Activated CD4-positive, alpha-beta T cell treated with anti-CD3 and anti-CD28 coated beads, Interleukin-2, amount 10 ng/mL, durations not matched to agents 7 days and 5 days (primary cell): ENCODE results near the gene GSTM5. TPM values are rescaled to one million over a fixed set of nuclear protein-coding genes. Genes with fewer than 3 reads are reported as not detected.
"Not testable (repeated sequence)": the region's sequence is repeated elsewhere in the genome, so short reads cannot be mapped to it uniquely, and the experiment has no call there.

Source experiments
- CTCF ChIA-PET: fragments of 350-600 bp; sonication (Branson Sonifier 250); formaldehyde crosslinking; loops from one replicate; lab custom pipeline; 2021; ENCODE audit warnings: antibody characterized with exemption; lab: Charles Lee
- POLR2A ChIA-PET: fragments of 350-600 bp; sonication (Branson Sonifier 250); formaldehyde crosslinking; loops from one replicate; lab custom pipeline; 2021; ENCODE audit warnings: antibody characterized with exemption; lab: Charles Lee
- DNase-seq: peaks from one replicate; pipeline ENCODE4 v3.0.0-alpha.2; 2020
- H3K27ac Mint-ChIP-seq: one replicate; pipeline ENCODE4 v1.8.0; 2021; ENCODE audit warnings: mild to moderate bottlenecking, moderate library complexity, mixed read lengths
- H3K27me3 Mint-ChIP-seq: one replicate; pipeline ENCODE4 v1.8.0; 2021; ENCODE audit warnings: mixed read lengths
- H3K36me3 Mint-ChIP-seq: one replicate; pipeline ENCODE4 v1.8.0; 2021; ENCODE audit warnings: low read depth, mixed read lengths
- H3K4me1 Mint-ChIP-seq: one replicate; pipeline ENCODE4 v1.8.0; 2021; ENCODE audit warnings: mixed read lengths
- H3K4me3 Mint-ChIP-seq: one replicate; pipeline ENCODE4 v1.8.0; 2021; ENCODE audit warnings: mild to moderate bottlenecking, moderate library complexity, mixed read lengths
- H3K9me3 Mint-ChIP-seq: one replicate; pipeline ENCODE4 v1.8.0; 2021; ENCODE audit warnings: mixed read lengths
- total RNA-seq, 2 experiments: library from RNA; stranded (reverse); gene quantifications; one replicate each; pipeline ENCODE4 v1.2.3, GENCODE V29; 2021

The GSTM5 gene
- total RNA-seq, 2 experiments from 2014 or later: 0.17 TPM; not detected in 1

GRCh38 chr1:109708949-109709348, 3.1 kb upstream of the GSTM5 start:
- H3K9me3 Mint-ChIP-seq: peaks cover 15% of the 10 kb centered on the region
- H3K36me3 Mint-ChIP-seq, H3K27ac Mint-ChIP-seq, DNase-seq, POLR2A ChIA-PET, H3K27me3 Mint-ChIP-seq, H3K4me1 Mint-ChIP-seq, H3K4me3 Mint-ChIP-seq: not testable (repeated sequence)
- CTCF ChIA-PET: interaction anchor here (0.6 to 0.9 kb wide), 3 partner anchors 54 to 759 kb away, joined by 3 to 5 read pairs (median 3); no protein-coding TSS in a partner anchor

DNA sequence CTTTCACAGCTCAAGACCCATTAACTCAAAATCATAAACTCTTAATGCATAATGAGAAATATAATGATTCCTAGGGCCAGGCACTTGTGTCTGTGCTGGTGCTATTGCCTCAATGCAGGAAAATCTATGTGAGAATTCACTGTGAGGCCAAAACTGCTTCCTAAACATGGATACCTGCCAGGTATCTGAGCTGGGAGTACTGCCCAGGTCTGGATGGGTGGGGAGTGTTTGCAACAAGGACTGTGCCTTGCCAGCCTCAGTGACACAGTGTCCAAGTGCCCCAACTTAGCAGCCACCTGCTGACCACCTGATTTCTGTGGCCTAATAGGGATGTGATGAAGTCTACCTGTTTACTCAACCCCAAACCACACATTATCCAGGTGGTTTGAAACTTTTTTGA, 2.2 kb upstream of the GSTM5 start:
- POLR2A ChIA-PET, H3K36me3 Mint-ChIP-seq, H3K4me3 Mint-ChIP-seq, H3K4me1 Mint-ChIP-seq, DNase-seq, H3K27me3 Mint-ChIP-seq, H3K27ac Mint-ChIP-seq: not testable (repeated sequence)
- CTCF ChIA-PET: interaction anchor here (0.6 to 0.9 kb wide), 3 partner anchors 53 to 760 kb away, joined by 3 to 5 read pairs (median 3); no protein-coding TSS in a partner anchor
- H3K9me3 Mint-ChIP-seq: peaks cover 15% of the 10 kb centered on the region

GRCh38 chr1:109712321-109712864, 342 bp downstream of the GSTM5 start:
- DNase-seq: no peak
- POLR2A ChIA-PET: no interaction called here

DNA sequence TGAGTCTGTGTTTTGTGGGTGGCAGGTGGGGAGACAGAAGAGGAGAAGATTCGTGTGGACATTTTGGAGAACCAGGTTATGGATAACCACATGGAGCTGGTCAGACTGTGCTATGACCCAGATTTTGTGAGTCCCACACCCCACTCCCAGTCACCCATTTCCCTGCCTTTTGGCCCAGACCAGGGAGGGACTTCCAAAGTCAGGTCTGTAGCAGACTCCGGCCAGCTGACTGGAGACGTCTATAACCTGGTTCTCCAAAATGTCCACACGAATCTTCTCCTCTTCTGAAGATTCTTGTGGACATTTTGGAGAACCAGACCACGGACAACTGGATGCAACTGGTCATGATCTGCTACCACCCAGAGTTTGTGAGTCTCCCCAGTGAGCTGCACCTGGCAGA, 1.6 kb downstream of the GSTM5 start:
- H3K36me3 Mint-ChIP-seq: peaks cover 1% of the 10 kb centered on the region
- ChIA-PET CTCF (no interaction called here), POLR2A (no interaction called here)
- no peak for DNase-seq
- no peak overlapping the region for H3K27ac Mint-ChIP-seq
- H3K4me3 Mint-ChIP-seq: no peak overlapping the region
- peaks cover 9% of the 10 kb centered on the region for H3K9me3 Mint-ChIP-seq
- H3K27me3 Mint-ChIP-seq: peaks cover 4% of the 10 kb centered on the region
- no peaks in the 10 kb centered on the region for H3K4me1 Mint-ChIP-seq

More at GRCh38 chr1:109712321-109712864, 342 bp downstream of the GSTM5 start:
- H3K4me1 Mint-ChIP-seq: no peaks in the 10 kb centered on the region
- H3K4me3 Mint-ChIP-seq: no peak overlapping the region
- no peak overlapping the region for H3K27ac Mint-ChIP-seq
- peaks cover 4% of the 10 kb centered on the region for H3K27me3 Mint-ChIP-seq
- peaks cover 15% of the 10 kb centered on the region for H3K9me3 Mint-ChIP-seq
- H3K36me3 Mint-ChIP-seq: peaks cover 4% of the 10 kb centered on the region
- CTCF ChIA-PET: no interaction called here

GRCh38 chr1:109714661-109715372, 2.8 kb downstream of the GSTM5 start:
- DNase-seq: no peak
- peaks cover 4% of the 10 kb centered on the region for H3K4me1 Mint-ChIP-seq
- peaks cover 1% of the 10 kb centered on the region for H3K36me3 Mint-ChIP-seq
- peaks cover 4% of the 10 kb centered on the region for H3K27me3 Mint-ChIP-seq
- H3K27ac Mint-ChIP-seq: no peak overlapping the region
- H3K4me3 Mint-ChIP-seq: no peak overlapping the region
- ChIA-PET POLR2A (no interaction called here), CTCF (no interaction called here)
- H3K9me3 Mint-ChIP-seq: no peaks in the 10 kb centered on the region

GRCh38 chr1:109716121-109716520, 4.1 kb downstream of the GSTM5 start:
- no peak overlapping the region for H3K4me3 Mint-ChIP-seq
- H3K9me3 Mint-ChIP-seq: no peaks in the 10 kb centered on the region
- POLR2A ChIA-PET: no interaction called here
- no peak overlapping the region for H3K27ac Mint-ChIP-seq
- DNase-seq: no peak
- no peaks in the 10 kb centered on the region for H3K36me3 Mint-ChIP-seq
- CTCF ChIA-PET: interaction anchor here (0.6 to 1.2 kb wide), 4 partner anchors 12 to 735 kb away, joined by 3 to 4 read pairs (median 3); no protein-coding TSS in a partner anchor
- peaks cover 4% of the 10 kb centered on the region for H3K4me1 Mint-ChIP-seq
- peaks cover 4% of the 10 kb centered on the region for H3K27me3 Mint-ChIP-seq

GRCh38 chr1:109716570-109717090, 4.6 kb downstream of the GSTM5 start:
- H3K27me3 Mint-ChIP-seq: peaks cover 4% of the 10 kb centered on the region
- ChIA-PET CTCF (interaction anchor here (0.6 to 1.2 kb wide), 4 partner anchors 12 to 736 kb away, joined by 3 to 4 read pairs (median 3); no protein-coding TSS in a partner anchor), POLR2A (no interaction called here)
- no peaks in the 10 kb centered on the region for H3K36me3 Mint-ChIP-seq
- DNase-seq: no peak
- H3K27ac Mint-ChIP-seq: no peak overlapping the region
- H3K4me3 Mint-ChIP-seq: no peak overlapping the region
- peaks cover 4% of the 10 kb centered on the region for H3K4me1 Mint-ChIP-seq
- no peaks in the 10 kb centered on the region for H3K9me3 Mint-ChIP-seq

DNA sequence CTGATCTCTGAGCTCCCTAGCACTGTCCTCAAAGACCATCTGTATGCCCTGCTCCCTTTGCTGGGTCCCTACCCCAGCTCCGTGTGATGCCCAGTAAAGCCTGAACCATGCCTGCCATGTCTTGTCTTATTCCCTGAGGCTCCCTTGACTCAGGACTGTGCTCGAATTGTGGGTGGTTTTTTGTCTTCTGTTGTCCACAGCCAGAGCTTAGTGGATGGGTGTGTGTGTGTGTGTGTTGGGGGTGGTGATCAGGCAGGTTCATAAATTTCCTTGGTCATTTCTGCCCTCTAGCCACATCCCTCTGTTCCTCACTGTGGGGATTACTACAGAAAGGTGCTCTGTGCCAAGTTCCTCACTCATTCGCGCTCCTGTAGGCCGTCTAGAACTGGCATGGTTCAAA, 5.7 kb downstream of the GSTM5 start:
- H3K27ac Mint-ChIP-seq: no peak overlapping the region
- ChIA-PET CTCF (interaction anchor here (0.6 to 1.6 kb wide), 2 partner anchors 11 to 1273 kb away, joined by 5 to 7 read pairs; no protein-coding TSS in a partner anchor), POLR2A (no interaction called here)
- H3K9me3 Mint-ChIP-seq: no peaks in the 10 kb centered on the region
- DNase-seq: no peak
- H3K4me3 Mint-ChIP-seq: no peak overlapping the region
- no peaks in the 10 kb centered on the region for H3K36me3 Mint-ChIP-seq
- H3K4me1 Mint-ChIP-seq: peaks cover 4% of the 10 kb centered on the region
- H3K27me3 Mint-ChIP-seq: peaks cover 10% of the 10 kb centered on the region

- H3K9me3 Mint-ChIP-seq: no peaks in the 10 kb centered on the region
- peaks cover 8% of the 10 kb centered on the region for H3K27me3 Mint-ChIP-seq
- peaks cover 4% of the 10 kb centered on the region for H3K4me1 Mint-ChIP-seq
- POLR2A ChIA-PET: no interaction called here
- DNase-seq: no peak
- H3K27ac Mint-ChIP-seq: no peak overlapping the region
- H3K4me3 Mint-ChIP-seq: no peak overlapping the region
- no peaks in the 10 kb centered on the region for H3K36me3 Mint-ChIP-seq
- CTCF ChIA-PET: interaction anchor here (1.6 kb wide), 1 partner anchor 10 kb away, joined by 7 read pairs; no protein-coding TSS in a partner anchor
Measured at GRCh38 chr1:109718495-109718894, 6.4 kb downstream of the GSTM5 start.

DNA sequence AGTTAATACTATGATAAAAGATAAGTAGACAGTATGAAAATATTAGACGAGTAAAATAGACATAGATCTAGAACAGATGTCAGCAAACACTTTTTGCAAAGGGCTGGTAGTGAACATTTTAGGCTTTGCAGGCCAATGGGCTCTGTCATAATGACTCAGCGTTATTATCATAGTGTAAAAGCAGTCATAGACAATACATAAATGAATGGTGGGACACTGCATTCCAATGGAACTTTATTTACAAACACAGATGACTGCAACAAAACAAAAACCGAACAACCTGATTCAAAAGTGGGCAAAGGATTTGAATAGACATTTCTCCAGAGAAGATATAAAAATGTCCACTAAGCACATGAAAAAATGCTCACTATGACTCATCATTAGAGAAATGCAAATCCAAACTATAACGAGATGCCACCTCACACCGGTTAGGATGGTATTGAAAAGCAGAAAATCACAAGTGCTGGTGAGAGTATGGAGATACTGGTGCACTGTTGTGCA, 7.3 kb downstream of the GSTM5 start:
- Mint-ChIP-seq H3K27me3 (peaks cover 8% of the 10 kb centered on the region), H3K4me3 (no peak overlapping the region), H3K4me1 (peaks cover 4% of the 10 kb centered on the region), H3K9me3 (no peaks in the 10 kb centered on the region), H3K36me3 (no peaks in the 10 kb centered on the region), H3K27ac (no peak overlapping the region)
- DNase-seq: no peak
- ChIA-PET POLR2A (no interaction called here), CTCF (no interaction called here)

DNA sequence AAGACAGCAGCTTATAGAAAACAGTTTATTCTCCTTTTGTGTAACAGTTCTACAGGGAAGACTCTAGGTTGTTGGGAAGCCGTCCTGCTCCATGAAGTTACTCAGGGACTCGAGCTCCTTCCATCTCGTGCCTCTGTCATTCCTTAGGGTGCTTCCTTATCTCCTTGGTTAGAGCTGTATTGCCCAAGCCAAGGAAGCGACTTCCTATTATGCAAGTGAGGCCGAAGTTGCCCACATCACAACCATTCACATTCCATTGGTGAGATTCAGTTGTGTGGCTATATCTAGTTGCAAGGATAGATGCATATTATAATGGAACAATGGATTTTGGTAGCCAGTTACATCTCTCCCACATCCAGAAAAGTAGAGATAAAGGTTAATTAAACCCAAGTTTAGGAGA, 9.0 kb downstream of the GSTM5 start:
- H3K4me1 Mint-ChIP-seq: peaks cover 4% of the 10 kb centered on the region

DNA sequence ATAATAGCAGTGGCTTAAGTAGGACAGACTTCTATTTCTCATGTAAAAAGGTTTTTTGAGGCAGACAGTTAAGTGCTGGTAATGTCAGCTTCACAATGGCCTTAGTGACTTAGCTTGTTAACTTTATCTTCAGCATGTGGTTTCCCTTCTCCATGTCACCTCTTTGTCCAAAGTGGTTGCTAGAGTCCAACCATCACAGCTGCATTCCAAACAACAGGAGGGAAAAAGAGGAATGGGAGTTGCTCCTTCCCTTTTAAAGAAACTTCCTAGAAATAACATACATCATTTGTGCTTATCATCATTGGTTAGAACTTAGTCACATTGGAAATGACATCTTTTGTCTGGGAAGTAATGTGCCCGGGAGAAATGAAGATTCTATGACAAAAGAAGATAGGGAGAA, 9.9 kb downstream of the GSTM5 start:
- H3K4me1 Mint-ChIP-seq: peaks cover 4% of the 10 kb centered on the region
- no peak overlapping the region for H3K27ac Mint-ChIP-seq
- no peak for DNase-seq
- H3K27me3 Mint-ChIP-seq: peaks cover 6% of the 10 kb centered on the region
- ChIA-PET CTCF (interaction anchor here (0.7 to 1.5 kb wide), 3 partner anchors 33 to 102 kb away, joined by 3 to 4 read pairs (median 4); no protein-coding TSS in a partner anchor), POLR2A (no interaction called here)
- H3K4me3 Mint-ChIP-seq: no peak overlapping the region
- H3K9me3 Mint-ChIP-seq: no peaks in the 10 kb centered on the region
- H3K36me3 Mint-ChIP-seq: no peaks in the 10 kb centered on the region

More for the DNA sequence above, 9.0 kb downstream of the GSTM5 start:
- ChIA-PET CTCF (interaction anchor here (0.9 to 1.5 kb wide), 4 partner anchors 30 to 81 kb away, joined by 3 to 4 read pairs (median 4); no protein-coding TSS in a partner anchor), POLR2A (no interaction called here)
- H3K4me3 Mint-ChIP-seq: no peak overlapping the region
- H3K27me3 Mint-ChIP-seq: peaks cover 6% of the 10 kb centered on the region
- H3K9me3 Mint-ChIP-seq: no peaks in the 10 kb centered on the region
- no peak overlapping the region for H3K27ac Mint-ChIP-seq
- no peak for DNase-seq
- no peaks in the 10 kb centered on the region for H3K36me3 Mint-ChIP-seq
